ENCODE measurements around the gene ERRFI1.

Gene ERRFI1

GRCh38 chr1:8026153-8026975 is at the start of gene ERRFI1:
TSS of gene ERRFI1 (minus strand) at chr1:8026309. CDS start at chr1:8015619, 10,690 bp downstream.
- H3K4me1 ChIP-seq (ENCODE audit: low read length): no peaks in the 10 kb centered on the region
- H3K36me3 ChIP-seq (replicated peaks; ENCODE audit: insufficient read depth, low read length): no peaks in the 10 kb centered on the region
- TF ChIP-seq EZH2phosphoT487 (IDR thresholded peaks at IDR 0.05; ENCODE audit: low read length): no peak
- TF ChIP-seq CTCF (IDR thresholded peaks at IDR 0.05; ENCODE audit: low read length): no peak
- no peak for TF ChIP-seq EZH2 (optimal IDR thresholded peaks at IDR 0.05; ENCODE audit: low read depth, low read length)
- no peak within 1 kb of the TSS for H3K9ac ChIP-seq (ENCODE audit: low read length)
- H3F3A ChIP-seq (ENCODE audit: insufficient read depth, low read length): no peaks in the 10 kb centered on the region
- no peak within 1 kb of the TSS for H3K27ac ChIP-seq (ENCODE audit: low read length)
- H4K20me1 ChIP-seq (ENCODE audit: insufficient read depth, low read length): no peaks in the 10 kb centered on the region
- H3K79me2 ChIP-seq (ENCODE audit: low read length): no peaks in the 10 kb centered on the region
- H3K4me2 ChIP-seq (ENCODE audit: low read depth, low read length): peak within 1 kb of the TSS; percentile 35; the same call in 1 of the 2 replicates
- H3K4me3 ChIP-seq (ENCODE audit: low read length): peak within 1 kb of the TSS; percentile 28; the same call in 1 of the 2 replicates
- H3K9me2 ChIP-seq (replicated peaks; ENCODE audit: insufficient read depth, low read length): no peaks in the 10 kb centered on the region
- H2AFZ ChIP-seq (ENCODE audit: low read length): no peak within 1 kb of the TSS
- H3K27me3 ChIP-seq (replicated peaks; ENCODE audit: insufficient read depth, low read length): peaks cover 20% of the 10 kb centered on the region
- H3K9me3 ChIP-seq (replicated peaks; ENCODE audit: insufficient read depth, low read length): no peaks in the 10 kb centered on the region
- DNase-seq: peak; percentile 83

GRCh38 chr1:8075511-8076051 is 49.5 kb upstream of the ERRFI1 start:
- no peak overlapping the region for H2AFZ ChIP-seq (ENCODE audit: low read length)
- no peaks in the 10 kb centered on the region for H3F3A ChIP-seq (ENCODE audit: insufficient read depth, low read length)
- H3K36me3 ChIP-seq (replicated peaks; ENCODE audit: insufficient read depth, low read length): no peaks in the 10 kb centered on the region
- no peak overlapping the region for H3K4me2 ChIP-seq (ENCODE audit: low read depth, low read length)
- H4K20me1 ChIP-seq (ENCODE audit: insufficient read depth, low read length): no peaks in the 10 kb centered on the region
- no peaks in the 10 kb centered on the region for H3K9me3 ChIP-seq (replicated peaks; ENCODE audit: insufficient read depth, low read length)
- H3K79me2 ChIP-seq (ENCODE audit: low read length): no peaks in the 10 kb centered on the region
- no peak overlapping the region for H3K9ac ChIP-seq (ENCODE audit: low read length)
- TF ChIP-seq EZH2phosphoT487 (IDR thresholded peaks at IDR 0.05; ENCODE audit: low read length): no peak
- no peak for TF ChIP-seq CTCF (IDR thresholded peaks at IDR 0.05; ENCODE audit: low read length)
- no peak for TF ChIP-seq EZH2 (optimal IDR thresholded peaks at IDR 0.05; ENCODE audit: low read depth, low read length)
- peaks cover 61% of the 10 kb centered on the region for H3K27me3 ChIP-seq (replicated peaks; ENCODE audit: insufficient read depth, low read length)
- no peaks in the 10 kb centered on the region for H3K4me1 ChIP-seq (ENCODE audit: low read length)
- H3K27ac ChIP-seq (ENCODE audit: low read length): no peak overlapping the region
- H3K4me3 ChIP-seq (ENCODE audit: low read length): no peak overlapping the region
- H3K9me2 ChIP-seq (replicated peaks; ENCODE audit: insufficient read depth, low read length): no peaks in the 10 kb centered on the region
- no peak for DNase-seq

- Histone ChIP-seq H3K4me3 (ENCODE audit: low read length) (no peak overlapping the region), H4K20me1 (ENCODE audit: insufficient read depth, low read length) (no peaks in the 10 kb centered on the region), H3K4me2 (ENCODE audit: low read depth, low read length) (no peak overlapping the region), H3F3A (ENCODE audit: insufficient read depth, low read length) (no peaks in the 10 kb centered on the region), H2AFZ (ENCODE audit: low read length) (no peak overlapping the region), H3K9me2 (replicated peaks; ENCODE audit: insufficient read depth, low read length) (no peaks in the 10 kb centered on the region), H3K36me3 (replicated peaks; ENCODE audit: insufficient read depth, low read length) (no peaks in the 10 kb centered on the region), H3K27me3 (replicated peaks; ENCODE audit: insufficient read depth, low read length) (peaks cover 64% of the 10 kb centered on the region), H3K9me3 (replicated peaks; ENCODE audit: insufficient read depth, low read length) (no peaks in the 10 kb centered on the region), H3K79me2 (ENCODE audit: low read length) (no peaks in the 10 kb centered on the region), H3K27ac (ENCODE audit: low read length) (no peak overlapping the region), H3K4me1 (ENCODE audit: low read length) (no peaks in the 10 kb centered on the region), H3K9ac (ENCODE audit: low read length) (no peak overlapping the region)
- DNase-seq: no peak
- no peak for TF ChIP-seq EZH2phosphoT487 (IDR thresholded peaks at IDR 0.05; ENCODE audit: low read length)
These were observed 47.2 kb upstream of the ERRFI1 start for GRCh38 chr1:8073112-8073855.

Data from MM.1S (cell line).